ENCODE measurements around the gene SLCO4C1.

The SLCO4C1 gene

DNA sequence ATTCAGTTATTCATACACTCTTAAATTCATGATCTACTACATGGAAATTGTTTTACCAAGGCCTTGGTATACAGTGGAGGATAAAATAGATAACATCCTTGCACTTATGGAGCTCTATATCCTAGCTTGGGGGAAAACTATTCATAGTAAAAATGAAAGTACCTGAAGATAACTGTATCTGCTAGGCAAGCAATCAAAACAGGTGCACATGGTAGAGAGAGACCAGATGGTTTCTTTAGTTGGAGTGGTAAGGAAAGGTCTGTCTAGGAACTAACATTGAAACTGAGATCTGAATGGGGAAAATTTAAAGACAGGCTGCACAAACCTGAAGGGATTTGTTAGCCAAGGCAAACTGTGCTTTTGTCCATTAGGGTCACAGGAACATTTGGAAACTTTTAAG is 11.1 kb upstream of the SLCO4C1 start:
- Histone ChIP-seq H2BK5ac (ENCODE audit: low read length) (no peak overlapping the region), H3K23ac (ENCODE audit: low read depth, low read length, poor library complexity) (no peak overlapping the region), H2BK12ac (ENCODE audit: low read length) (no peak overlapping the region), H3K4me1 (ENCODE audit: control insufficient read depth in 2 of 2, insufficient read depth in 1 of 2, low read depth in 1 of 2, low read length in 2 of 2) (no peaks in the 10 kb centered on the region), H3K9ac (ENCODE audit: low read depth, low read length, poor library complexity) (no peak overlapping the region), H3K79me1 (ENCODE audit: low read depth, low read length) (no peaks in the 10 kb centered on the region), H3K14ac (ENCODE audit: low read length) (no peak overlapping the region), H2AK5ac (ENCODE audit: low read depth, low read length) (no peak overlapping the region), H2BK120ac (ENCODE audit: low read depth, low read length) (no peak overlapping the region), H3K4me3 (ENCODE audit: low read length in 2 of 2) (no peak overlapping the region), H3K18ac (ENCODE audit: low read length) (no peak overlapping the region), H2BK15ac (ENCODE audit: low read length) (no peak overlapping the region), H4K8ac (ENCODE audit: low read depth, low read length) (no peak overlapping the region), H3K27me3 (ENCODE audit: control insufficient read depth in 3 of 3, insufficient read depth in 3 of 3, low read depth in 1 of 3, low read length in 3 of 3) (no peaks in the 10 kb centered on the region), H3K36me3 (replicated peaks in 1 of 2; ENCODE audit: control insufficient read depth in 2 of 2, insufficient read depth in 2 of 2, low read length in 2 of 2) (no peaks in the 10 kb centered on the region), H3K4me2 (ENCODE audit: insufficient read depth, low read length, poor library complexity, severe bottlenecking) (no peak overlapping the region), H2AFZ (ENCODE audit: low read length) (no peak overlapping the region), H4K91ac (ENCODE audit: low read depth, low read length, poor library complexity) (no peak overlapping the region), H3K4ac (ENCODE audit: low read length) (no peak overlapping the region), H3K27ac (replicated peaks; ENCODE audit: low read length) (no peak overlapping the region), H3K9me3 (replicated peaks in 1 of 2; ENCODE audit: control insufficient read depth in 2 of 2, insufficient read depth in 1 of 2, low read depth in 1 of 2, low read length in 2 of 2) (no peaks in the 10 kb centered on the region)
- no peak for DNase-seq (ENCODE audit: low spot score)

DNA sequence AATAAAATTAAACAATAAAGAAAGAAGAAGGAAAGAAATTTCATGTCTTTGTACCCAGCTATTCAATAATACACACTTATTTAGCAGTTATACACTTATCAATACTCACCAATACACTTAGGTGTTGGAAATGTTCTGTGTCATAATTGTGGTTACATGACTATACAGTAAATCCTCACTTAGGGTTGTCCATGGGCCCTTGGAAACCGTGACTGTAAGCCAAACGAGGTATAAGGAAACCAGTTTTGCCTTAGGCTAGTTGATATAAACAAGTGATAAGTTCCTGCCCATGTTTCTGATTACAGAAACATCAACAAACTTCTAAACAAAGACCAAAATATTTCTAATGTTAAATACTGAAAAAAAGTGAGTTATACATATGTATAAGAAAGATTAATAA is 10.0 kb upstream of the SLCO4C1 start:
- Histone ChIP-seq H2AFZ (ENCODE audit: low read length) (no peak overlapping the region), H3K9me3 (replicated peaks in 1 of 2; ENCODE audit: control insufficient read depth in 2 of 2, insufficient read depth in 1 of 2, low read depth in 1 of 2, low read length in 2 of 2) (no peaks in the 10 kb centered on the region), H3K4me2 (ENCODE audit: insufficient read depth, low read length, poor library complexity, severe bottlenecking) (no peak overlapping the region), H2AK5ac (ENCODE audit: low read depth, low read length) (no peak overlapping the region), H3K27me3 (ENCODE audit: control insufficient read depth in 3 of 3, insufficient read depth in 3 of 3, low read depth in 1 of 3, low read length in 3 of 3) (no peaks in the 10 kb centered on the region), H3K4ac (ENCODE audit: low read length) (no peak overlapping the region), H2BK5ac (ENCODE audit: low read length) (no peak overlapping the region), H3K4me3 (ENCODE audit: low read length in 2 of 2) (no peak overlapping the region), H3K18ac (ENCODE audit: low read length) (no peak overlapping the region), H3K36me3 (replicated peaks in 1 of 2; ENCODE audit: control insufficient read depth in 2 of 2, insufficient read depth in 2 of 2, low read length in 2 of 2) (no peaks in the 10 kb centered on the region), H2BK15ac (ENCODE audit: low read length) (no peak overlapping the region), H4K8ac (ENCODE audit: low read depth, low read length) (no peak overlapping the region), H3K27ac (replicated peaks; ENCODE audit: low read length) (no peak overlapping the region), H3K14ac (ENCODE audit: low read length) (no peak overlapping the region), H4K91ac (ENCODE audit: low read depth, low read length, poor library complexity) (no peak overlapping the region), H3K9ac (ENCODE audit: low read depth, low read length, poor library complexity) (no peak overlapping the region), H2BK120ac (ENCODE audit: low read depth, low read length) (no peak overlapping the region), H3K23ac (ENCODE audit: low read depth, low read length, poor library complexity) (no peak overlapping the region), H3K79me1 (ENCODE audit: low read depth, low read length) (no peaks in the 10 kb centered on the region), H3K4me1 (ENCODE audit: control insufficient read depth in 2 of 2, insufficient read depth in 1 of 2, low read depth in 1 of 2, low read length in 2 of 2) (no peaks in the 10 kb centered on the region), H2BK12ac (ENCODE audit: low read length) (no peak overlapping the region)
- no CpG with 5 or more reads among the region's 2 CpGs for WGBS, 2 donors (ENCODE audit: extremely low coverage in 2 of 2, insufficient read length in 2 of 2, insufficient replicate concordance in 1 of 2)
- DNase-seq (ENCODE audit: low spot score) = no peak

DNA sequence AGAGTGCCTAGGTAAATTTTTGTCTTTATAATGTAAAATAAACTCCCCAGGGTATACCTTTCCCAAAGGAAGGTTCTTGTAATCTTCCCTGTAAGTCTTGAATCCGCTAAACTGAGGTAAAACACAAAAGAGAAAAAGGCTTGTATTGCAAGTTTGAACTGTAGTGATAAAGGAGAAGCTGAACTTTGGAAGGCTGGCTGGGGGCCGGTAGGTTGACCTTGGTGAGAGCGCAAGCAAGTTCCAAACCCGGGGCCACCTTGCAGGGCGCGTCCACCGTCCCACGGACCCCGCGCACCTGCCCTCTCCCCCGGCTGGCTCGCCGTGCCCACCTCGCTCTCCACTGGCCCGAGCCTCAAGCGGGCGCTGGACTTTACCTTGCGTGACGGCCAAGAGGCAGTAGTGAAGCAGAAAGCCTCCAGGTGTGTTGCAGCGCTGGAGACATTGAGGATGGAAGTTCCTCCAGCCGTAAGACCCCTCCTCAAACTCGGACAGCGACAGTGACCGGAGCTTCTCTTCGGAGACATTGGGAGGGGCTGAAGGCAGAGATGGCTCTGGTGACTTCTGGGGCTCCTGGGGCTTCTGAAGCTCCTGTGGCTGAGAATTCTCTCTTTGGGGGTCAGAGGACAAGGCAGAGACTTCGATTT is 428 bp downstream of the SLCO4C1 start:
- H3K18ac ChIP-seq (ENCODE audit: low read length) = peak overlapping the region; percentile 85
- H3K4me1 ChIP-seq (ENCODE audit: control insufficient read depth in 2 of 2, insufficient read depth in 1 of 2, low read depth in 1 of 2, low read length in 2 of 2) = peaks cover 0 to 1% of the 10 kb centered on the region in 2 donors
- H3K27me3 ChIP-seq (ENCODE audit: control insufficient read depth in 3 of 3, insufficient read depth in 3 of 3, low read depth in 1 of 3, low read length in 3 of 3) = peaks cover 0 to 17% (median 11%) of the 10 kb centered on the region in 3 experiments
- H2AK5ac ChIP-seq (ENCODE audit: low read depth, low read length) = no peak overlapping the region
- H2BK15ac ChIP-seq (ENCODE audit: low read length) = peak overlapping the region; percentile 67
- no peaks in the 10 kb centered on the region for H3K9me3 ChIP-seq (replicated peaks in 1 of 2; ENCODE audit: control insufficient read depth in 2 of 2, insufficient read depth in 1 of 2, low read depth in 1 of 2, low read length in 2 of 2)
- no peak overlapping the region for H4K91ac ChIP-seq (ENCODE audit: low read depth, low read length, poor library complexity)
- no peaks in the 10 kb centered on the region for H3K36me3 ChIP-seq (replicated peaks in 1 of 2; ENCODE audit: control insufficient read depth in 2 of 2, insufficient read depth in 2 of 2, low read length in 2 of 2)
- no peaks in the 10 kb centered on the region for H3K79me1 ChIP-seq (ENCODE audit: low read depth, low read length)
- WGBS, 2 donors (ENCODE audit: extremely low coverage in 2 of 2, insufficient read length in 2 of 2, insufficient replicate concordance in 1 of 2) = no CpG with 5 or more reads among the region's 26 CpGs
- peak overlapping the region; percentile 70 for H3K9ac ChIP-seq (ENCODE audit: low read depth, low read length, poor library complexity)
- no peak overlapping the region for H2BK120ac ChIP-seq (ENCODE audit: low read depth, low read length)
- H3K14ac ChIP-seq (ENCODE audit: low read length) = peak overlapping the region; percentile 21
- peak overlapping the region; percentile 21 to 82 for H3K4me3 ChIP-seq (ENCODE audit: low read length in 2 of 2)
- no peak overlapping the region for H2BK12ac ChIP-seq (ENCODE audit: low read length)
- peak overlapping the region; percentile 65 for H4K8ac ChIP-seq (ENCODE audit: low read depth, low read length)
- H3K4ac ChIP-seq (ENCODE audit: low read length) = no peak overlapping the region
- no peak overlapping the region for H3K23ac ChIP-seq (ENCODE audit: low read depth, low read length, poor library complexity)
- peak overlapping the region; percentile 88 for H2AFZ ChIP-seq (ENCODE audit: low read length)
- H3K4me2 ChIP-seq (ENCODE audit: insufficient read depth, low read length, poor library complexity, severe bottlenecking) = peak overlapping the region; percentile 96
- H2BK5ac ChIP-seq (ENCODE audit: low read length) = peak overlapping the region; percentile 11
- DNase-seq (ENCODE audit: low spot score) = no peak
- no peak overlapping the region for H3K27ac ChIP-seq (replicated peaks; ENCODE audit: low read length)

- no peaks in the 10 kb centered on the region for H3K9me3 ChIP-seq (replicated peaks in 1 of 2; ENCODE audit: control insufficient read depth in 2 of 2, insufficient read depth in 1 of 2, low read depth in 1 of 2, low read length in 2 of 2)
- H3K14ac ChIP-seq (ENCODE audit: low read length) = no peak overlapping the region
- no CpG with 5 or more reads among the region's 4 CpGs for WGBS, 2 donors (ENCODE audit: extremely low coverage in 2 of 2, insufficient read length in 2 of 2, insufficient replicate concordance in 1 of 2)
- H2BK15ac ChIP-seq (ENCODE audit: low read length) = no peak overlapping the region
- H3K4ac ChIP-seq (ENCODE audit: low read length) = no peak overlapping the region
- no peak overlapping the region for H2AFZ ChIP-seq (ENCODE audit: low read length)
- H2AK5ac ChIP-seq (ENCODE audit: low read depth, low read length) = no peak overlapping the region
- no peak overlapping the region for H3K4me3 ChIP-seq (ENCODE audit: low read length in 2 of 2)
- no peaks in the 10 kb centered on the region for H3K79me1 ChIP-seq (ENCODE audit: low read depth, low read length)
- H3K36me3 ChIP-seq (replicated peaks in 1 of 2; ENCODE audit: control insufficient read depth in 2 of 2, insufficient read depth in 2 of 2, low read length in 2 of 2) = no peaks in the 10 kb centered on the region
- no peak overlapping the region for H2BK5ac ChIP-seq (ENCODE audit: low read length)
- no peak overlapping the region for H3K18ac ChIP-seq (ENCODE audit: low read length)
- H4K8ac ChIP-seq (ENCODE audit: low read depth, low read length) = no peak overlapping the region
- no peak overlapping the region for H3K23ac ChIP-seq (ENCODE audit: low read depth, low read length, poor library complexity)
- H3K27ac ChIP-seq (replicated peaks; ENCODE audit: low read length) = no peak overlapping the region
- no peak overlapping the region for H2BK120ac ChIP-seq (ENCODE audit: low read depth, low read length)
- H3K9ac ChIP-seq (ENCODE audit: low read depth, low read length, poor library complexity) = no peak overlapping the region
- peaks cover 0 to 1% of the 10 kb centered on the region in 2 donors for H3K4me1 ChIP-seq (ENCODE audit: control insufficient read depth in 2 of 2, insufficient read depth in 1 of 2, low read depth in 1 of 2, low read length in 2 of 2)
- H2BK12ac ChIP-seq (ENCODE audit: low read length) = no peak overlapping the region
- no peak for DNase-seq (ENCODE audit: low spot score)
- H4K91ac ChIP-seq (ENCODE audit: low read depth, low read length, poor library complexity) = no peak overlapping the region
- H3K4me2 ChIP-seq (ENCODE audit: insufficient read depth, low read length, poor library complexity, severe bottlenecking) = no peak overlapping the region
- peaks cover 0 to 17% (median 11%) of the 10 kb centered on the region in 3 experiments for H3K27me3 ChIP-seq (ENCODE audit: control insufficient read depth in 3 of 3, insufficient read depth in 3 of 3, low read depth in 1 of 3, low read length in 3 of 3)
These were observed 1.1 kb downstream of the SLCO4C1 start for GRCh38 chr5:102294886-102295395.
